A673 (cell line): ENCODE results near the gene GSTK1. TPM values are rescaled to one million over a fixed set of nuclear protein-coding genes. Genes with fewer than 3 reads are reported as not detected.

ENCODE experiments used
- BruUV-seq: library from RNA; stranded (reverse); fragments of 400-500 nt; replicated peaks from 2 replicates; lab custom pipeline; 2021; lab: Mats Ljungman, UMichigan
- CTCF ChIA-PET: fragments of 300-600 bp; sonication (Branson Sonifier 250); formaldehyde crosslinking; loops from one replicate; lab custom pipeline; 2022; ENCODE audit warnings: antibody characterized with exemption; lab: Charles Lee
- POLR2A ChIA-PET: fragments of 300-600 bp; sonication (Branson Sonifier 250); formaldehyde crosslinking; loops from one replicate; lab custom pipeline; 2022; ENCODE audit warnings: antibody characterized with exemption; ENCODE audit not compliant: low non-redundant PET; lab: Charles Lee
- DNase-seq: peaks from one replicate; pipeline ENCODE4 v3.0.0-alpha.2; 2015; ENCODE audit warnings: low spot score
- H3K27ac ChIP-seq: fragments of 200-600 bp; sonication (generic); 2 replicates; pipeline ENCODE4 v1.5.1; 2016; ENCODE audit warnings: mixed run types, low read depth, mild to moderate bottlenecking, mixed read lengths, antibody characterized with exemption, low read length; ENCODE audit not compliant: poor library complexity, severe bottlenecking
- H3K27me3 ChIP-seq: fragments of 200-600 bp; sonication (generic); replicated peaks from 2 replicates; pipeline ENCODE4 v1.6.1; 2017; ENCODE audit warnings: mixed run types, low read depth, mild to moderate bottlenecking, mixed read lengths, antibody characterized with exemption, low read length; ENCODE audit not compliant: insufficient read depth, poor library complexity
- H3K36me3 ChIP-seq: fragments of 200-600 bp; sonication (generic); 2 replicates; pipeline ENCODE4 v1.6.1; 2016; ENCODE audit warnings: mixed run types, mild to moderate bottlenecking, mixed read lengths, antibody characterized with exemption, low read length; ENCODE audit not compliant: insufficient read depth, poor library complexity, severe bottlenecking
- H3K4me1 ChIP-seq: fragments of 200-600 bp; sonication (generic); 2 replicates; pipeline ENCODE4 v1.6.1; 2017; ENCODE audit warnings: mixed run types, mild to moderate bottlenecking, mixed read lengths, antibody characterized with exemption, low read length; ENCODE audit not compliant: insufficient read depth, poor library complexity, severe bottlenecking
- H3K4me3 ChIP-seq: fragments of 200-600 bp; sonication (generic); 2 replicates; pipeline ENCODE4 v1.5.1; 2016; ENCODE audit warnings: low read depth, mixed run types, mild to moderate bottlenecking, mixed read lengths, low read length; ENCODE audit not compliant: poor library complexity, severe bottlenecking
- H3K9me3 ChIP-seq: fragments of 200-600 bp; sonication (generic); 2 replicates; pipeline ENCODE4 v1.6.1; 2016; ENCODE audit warnings: mixed run types, low read depth, mild to moderate bottlenecking, mixed read lengths, antibody characterized with exemption, low read length; ENCODE audit not compliant: poor library complexity, severe bottlenecking
- CTCF ChIP-seq: fragments of 300-800, 200-600 bp; sonication (generic); conservative IDR thresholded peaks from 2 replicates; pipeline ENCODE4 v1.5.1; 2017; ENCODE audit warnings: low read depth, mild to moderate bottlenecking, antibody characterized with exemption, low read length, moderate library complexity, mixed read lengths
- EZH2 ChIP-seq: fragments of 200-600 bp; sonication (generic); IDR thresholded peaks from 2 replicates; pipeline ENCODE4 v1.6.1; 2017; ENCODE audit warnings: borderline replicate concordance, low read depth, mild to moderate bottlenecking, mixed read lengths, antibody characterized with exemption, low read length; ENCODE audit not compliant: poor library complexity, severe bottlenecking
- intact Hi-C: fragments of 100-400 bp; cut with micrococcal nuclease; formaldehyde crosslinking; loops from one replicate; pipeline ENCODE4 v1.10.0; 2022; ENCODE audit not compliant: unreplicated experiment
- total RNA-seq: library from RNA; stranded (reverse); gene quantifications from 2 replicates; pipeline ENCODE4 v1.2.3, GENCODE V29; 2021

The GSTK1 gene
- total RNA-seq, 1 experiment from 2014 or later, result 43.1 TPM

- no TSS peak for BruUV-seq
- no peak overlapping the region for H3K27ac ChIP-seq
- ChIA-PET POLR2A (no interaction called here), CTCF (no interaction called here)
- DNase-seq, result no peak
- intact Hi-C loops, result no loop called here
- no peaks in the 10 kb centered on the region for H3K27me3 ChIP-seq
- no peaks in the 10 kb centered on the region for H3K4me1 ChIP-seq
- H3K36me3 ChIP-seq, result no peaks in the 10 kb centered on the region
- no peaks in the 10 kb centered on the region for H3K9me3 ChIP-seq
- no peak for TF ChIP-seq CTCF
- no peak for TF ChIP-seq EZH2
- no peak overlapping the region for H3K4me3 ChIP-seq
Observed at GRCh38 chr7:143316492-143316891, 53.3 kb downstream of the GSTK1 start.

GRCh38 chr7:143318661-143319060 lies 55.4 kb downstream of the GSTK1 start:
- Histone ChIP-seq H3K4me3 (no peak overlapping the region), H3K4me1 (no peaks in the 10 kb centered on the region), H3K27me3 (no peaks in the 10 kb centered on the region), H3K9me3 (no peaks in the 10 kb centered on the region), H3K36me3 (no peaks in the 10 kb centered on the region), H3K27ac (no peak overlapping the region)
- no TSS peak for BruUV-seq
- no peak for DNase-seq
- ChIA-PET CTCF (no interaction called here), POLR2A (no interaction called here)
- no peak for TF ChIP-seq CTCF
- no peak for TF ChIP-seq EZH2
- intact Hi-C loops, result no loop called here

Other genes starting within 250 kb of the GSTK1 start
- not detected in 2 replicates for gene OR9A2, start 236.3 kb upstream of the GSTK1 start, total RNA-seq
- gene OR6V1, start 211.1 kb upstream of the GSTK1 start, total RNA-seq, result not detected in 2 replicates
- not detected in 2 replicates for gene PIP, start 131.4 kb upstream of the GSTK1 start, total RNA-seq
- gene TAS2R39, start 80.0 kb upstream of the GSTK1 start, total RNA-seq, result not detected in 2 replicates
- not detected in 2 replicates for gene TAS2R40, start 41.4 kb upstream of the GSTK1 start, total RNA-seq
- not detected in 2 replicates for gene TMEM139, start 21.5 kb downstream of the GSTK1 start, total RNA-seq
- 57.8 and 76.8 TPM in 2 replicates for gene CASP2, start 24.9 kb downstream of the GSTK1 start, total RNA-seq
- not detected in 2 replicates for gene CLCN1, start 52.7 kb downstream of the GSTK1 start, total RNA-seq
- gene FAM131B, start 99.3 kb downstream of the GSTK1 start, total RNA-seq, result 1.8 and 1.9 TPM in 2 replicates
- 130 and 132 TPM in 2 replicates for gene ZYX, start 117.9 kb downstream of the GSTK1 start, total RNA-seq
- gene EPHA1, start 145.4 kb downstream of the GSTK1 start, total RNA-seq, result 1.2 and 1.7 TPM in 2 replicates
- not detected in 2 replicates for gene TAS2R60, start 180.0 kb downstream of the GSTK1 start, total RNA-seq
- not detected in 2 replicates for gene TAS2R41, start 214.4 kb downstream of the GSTK1 start, total RNA-seq